ENCODE results near the gene TOLLIP.

The TOLLIP gene

GRCh38 chr11:1310772-1311468 is 1.5 kb upstream of the TOLLIP start:
- no peak for DNase-seq (ENCODE audit: low spot score)

GRCh38 chr11:1310318-1310687 is 871 bp upstream of the TOLLIP start:
- no peak for DNase-seq (ENCODE audit: low spot score)

DNA sequence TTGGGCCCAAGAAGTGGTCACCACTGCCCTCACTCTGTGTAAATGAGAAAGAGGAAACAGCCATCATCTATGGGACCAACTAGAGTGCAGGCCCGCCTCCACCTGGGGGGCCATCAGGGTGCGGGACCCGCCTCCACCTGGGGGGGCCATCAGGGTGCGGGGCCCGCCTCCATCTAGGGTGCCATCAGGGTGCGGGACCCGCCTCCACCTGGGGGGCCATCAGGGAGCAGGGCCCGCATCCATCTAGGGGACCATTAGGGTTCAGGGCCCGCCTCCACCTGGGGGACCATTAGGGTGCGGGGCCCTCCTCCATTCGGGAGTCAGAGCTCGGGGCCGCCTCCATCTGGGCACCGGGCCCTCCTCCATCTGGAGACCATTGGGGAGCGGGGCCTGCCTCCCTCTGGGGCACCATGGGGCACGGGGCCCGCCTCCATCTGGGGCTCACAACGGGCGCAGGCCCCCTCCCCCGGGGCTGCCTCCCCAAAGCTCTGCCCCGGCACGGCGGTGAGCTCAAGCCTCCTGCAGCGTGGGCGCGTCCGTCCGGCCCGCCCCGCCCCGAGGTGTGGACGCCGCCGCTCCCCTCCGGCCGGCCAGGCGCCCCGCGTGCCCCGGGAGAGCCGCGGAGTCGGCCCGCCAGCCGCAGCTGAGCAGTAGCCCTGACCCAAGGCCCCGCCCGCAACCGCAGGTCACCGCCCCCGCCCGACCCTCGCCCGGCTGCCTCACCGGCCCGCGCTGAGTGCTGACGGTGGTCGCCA is 512 bp downstream of the TOLLIP start:
- no peak for DNase-seq (ENCODE audit: low spot score)

- peak; percentile 4 for DNase-seq (ENCODE audit: low spot score)
These were observed 1.3 kb downstream of the TOLLIP start for GRCh38 chr11:1307998-1308742.

DNA sequence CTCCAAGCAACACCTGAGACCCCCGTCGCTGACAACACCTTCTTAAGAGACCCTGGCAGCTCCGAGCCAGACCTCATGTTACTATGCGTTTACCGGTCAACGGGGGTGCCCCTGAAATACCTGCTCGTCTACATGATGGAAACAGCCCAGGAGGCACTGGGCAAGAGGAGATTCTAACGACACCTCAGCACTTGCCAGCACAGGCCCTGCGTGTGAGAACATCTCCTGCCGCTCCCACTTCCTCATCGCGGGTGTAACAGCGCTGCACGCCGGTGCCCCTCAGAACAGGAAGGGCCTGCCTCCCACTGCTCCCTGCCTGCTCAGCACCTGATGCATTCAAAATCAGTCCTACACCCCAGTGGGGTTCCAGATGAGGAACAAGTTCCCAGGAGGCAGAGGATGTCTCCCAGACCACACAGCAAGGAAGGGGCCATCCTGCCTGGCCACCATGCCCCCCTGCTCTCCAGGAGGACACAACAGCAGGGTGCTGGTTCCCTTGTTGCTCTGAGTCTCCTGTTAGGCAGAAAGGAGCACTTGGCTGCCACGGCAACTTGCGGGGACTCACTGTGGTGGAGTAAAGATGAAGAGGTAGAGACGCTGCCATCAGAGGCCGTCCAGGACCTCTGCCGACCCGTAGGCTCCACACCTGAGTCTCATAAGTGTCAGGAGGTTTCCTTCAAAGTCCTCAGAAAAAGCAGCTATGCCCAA is 2.1 kb downstream of the TOLLIP start:
- no peak for DNase-seq (ENCODE audit: low spot score)

DNA sequence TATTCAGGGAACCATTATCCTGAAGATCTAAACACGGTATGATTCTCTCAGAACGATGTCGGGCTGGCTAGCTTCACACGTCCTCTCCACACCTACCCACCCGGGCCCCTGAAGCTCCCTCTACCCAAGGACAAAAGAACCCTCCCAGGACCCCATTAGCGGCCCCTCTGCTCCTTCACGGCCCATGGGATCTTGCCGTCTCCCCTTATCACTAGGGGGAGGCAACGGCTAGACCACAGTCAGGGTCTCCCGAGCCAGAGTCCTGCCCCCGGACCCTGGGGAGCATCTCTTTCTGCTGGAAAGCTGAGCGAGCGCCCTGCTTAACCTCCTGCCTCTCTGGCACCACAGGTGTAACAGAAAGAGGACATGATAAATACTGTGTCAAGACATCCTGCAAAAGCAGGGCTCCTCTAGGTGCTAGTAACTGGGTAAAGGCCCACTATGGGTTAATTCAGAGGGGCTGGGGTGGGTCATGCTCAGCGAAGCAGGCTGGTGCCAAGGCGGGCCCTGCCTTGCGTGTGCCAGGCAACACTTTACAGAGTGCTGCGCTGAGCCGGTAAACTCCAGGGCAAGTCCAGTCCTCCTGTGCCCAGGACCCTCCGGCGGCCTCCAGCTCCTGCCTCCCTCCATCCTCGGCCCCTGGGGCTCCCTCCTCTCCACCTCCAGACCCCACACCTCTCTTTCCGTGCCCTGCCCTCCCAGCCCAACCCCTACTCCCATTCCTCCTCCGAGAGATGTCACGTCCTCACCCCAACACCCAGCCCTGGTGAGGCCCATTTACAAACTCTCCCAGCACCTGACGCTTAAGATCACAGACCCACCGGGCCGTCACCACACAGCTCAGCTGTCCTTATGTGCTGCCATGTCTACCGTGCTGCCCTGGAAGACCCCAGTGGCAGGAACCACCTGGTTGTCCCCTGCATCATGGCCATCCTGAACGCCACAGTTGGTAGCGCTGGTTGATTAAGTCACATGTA is 3.0 kb downstream of the TOLLIP start:
- DNase-seq (ENCODE audit: low spot score) = no peak

DNA sequence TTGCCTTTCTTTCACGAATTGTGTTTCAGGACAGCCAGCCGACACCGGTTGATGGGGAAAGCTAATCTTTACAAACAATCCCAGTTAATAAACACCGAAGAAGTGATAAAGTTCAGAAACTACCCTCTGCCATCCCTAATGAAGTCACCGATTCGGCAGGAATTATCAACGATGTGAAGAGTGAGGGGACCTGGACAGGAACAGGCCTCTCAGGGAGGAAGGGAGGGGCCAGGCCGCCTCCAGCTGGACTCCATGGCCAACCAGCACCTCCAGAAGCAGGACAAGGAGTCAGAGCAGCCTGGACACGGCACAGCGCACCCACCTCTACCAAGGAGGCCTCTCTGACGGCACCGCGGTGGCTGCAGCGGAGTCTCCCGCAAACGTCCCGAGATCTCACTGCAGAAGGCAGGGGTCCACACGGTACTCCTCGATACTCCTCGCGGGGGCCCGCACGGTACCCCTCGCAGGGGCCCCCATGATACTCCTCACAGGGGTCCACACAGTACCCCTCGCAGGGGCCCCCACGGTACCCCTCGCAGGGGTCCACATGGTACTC is 3.9 kb downstream of the TOLLIP start:
- no peak for DNase-seq (ENCODE audit: low spot score)

GRCh38 chr11:1305063-1305495 is 4.4 kb downstream of the TOLLIP start:
- DNase-seq (ENCODE audit: low spot score) = no peak

- DNase-seq (ENCODE audit: low spot score) = no peak
These were observed 5.1 kb downstream of the TOLLIP start for GRCh38 chr11:1304380-1304779.

GRCh38 chr11:1303973-1304372 is 5.5 kb downstream of the TOLLIP start:
- no peak for DNase-seq (ENCODE audit: low spot score)

- DNase-seq (ENCODE audit: low spot score) = peak; percentile 73
These were observed 6.2 kb downstream of the TOLLIP start for GRCh38 chr11:1303126-1303821.

DNA sequence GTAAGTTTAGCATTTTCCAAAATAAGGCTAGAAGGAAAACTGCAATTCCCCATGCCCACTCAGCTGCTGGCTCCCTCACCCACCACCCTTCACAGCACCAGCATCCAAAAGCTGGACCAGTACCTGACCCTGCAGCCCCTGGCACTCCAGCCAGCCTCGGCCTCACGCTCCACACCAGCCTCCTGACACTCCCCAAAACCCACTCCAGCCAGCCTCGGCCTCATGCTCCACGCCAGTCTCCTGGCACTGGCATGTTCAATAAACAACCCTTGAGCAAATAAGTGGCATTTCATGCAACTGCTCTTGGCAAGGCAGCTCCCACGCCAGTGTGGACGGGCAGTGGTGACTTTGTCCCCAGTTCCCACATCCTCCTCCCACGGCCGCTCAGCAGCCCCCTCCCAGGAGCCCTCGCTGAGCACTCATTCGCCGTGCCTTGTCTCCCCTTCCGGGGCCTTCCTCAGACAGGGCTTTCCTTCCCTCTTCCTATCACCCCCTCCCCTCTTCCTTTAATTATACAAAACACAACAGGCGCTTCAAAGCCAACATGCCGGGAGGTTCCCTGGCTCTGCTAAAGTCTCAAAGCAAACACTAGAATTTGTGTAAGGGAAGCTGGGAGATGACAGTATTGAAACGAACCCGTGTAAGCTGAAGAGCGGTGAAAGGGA is 6.8 kb downstream of the TOLLIP start:
- no peak for DNase-seq (ENCODE audit: low spot score)

DNA sequence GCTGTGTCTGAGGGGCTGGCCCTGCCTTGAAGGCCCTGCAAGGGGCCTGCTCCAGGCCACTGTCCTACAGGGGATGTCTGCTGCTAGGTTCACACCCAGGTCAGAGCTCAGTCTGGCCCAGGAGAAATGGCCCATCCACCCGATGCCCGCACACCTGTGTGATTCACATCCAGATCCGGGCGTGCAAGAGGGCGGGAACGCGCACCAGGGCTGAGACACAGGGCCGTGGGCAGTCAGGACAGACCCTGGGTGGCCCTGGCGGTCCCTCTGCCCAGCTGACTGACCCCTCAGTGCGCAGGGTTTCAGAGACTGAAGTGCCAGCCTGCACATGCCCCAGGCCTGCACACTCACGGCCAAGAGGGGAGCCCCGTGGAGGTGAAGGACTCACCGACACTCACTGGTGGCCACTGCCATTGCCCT is 7.4 kb downstream of the TOLLIP start:
- no peak for DNase-seq (ENCODE audit: low spot score)

- DNase-seq (ENCODE audit: low spot score) = no peak
These were observed 8.0 kb downstream of the TOLLIP start for GRCh38 chr11:1301220-1302000.

DNA sequence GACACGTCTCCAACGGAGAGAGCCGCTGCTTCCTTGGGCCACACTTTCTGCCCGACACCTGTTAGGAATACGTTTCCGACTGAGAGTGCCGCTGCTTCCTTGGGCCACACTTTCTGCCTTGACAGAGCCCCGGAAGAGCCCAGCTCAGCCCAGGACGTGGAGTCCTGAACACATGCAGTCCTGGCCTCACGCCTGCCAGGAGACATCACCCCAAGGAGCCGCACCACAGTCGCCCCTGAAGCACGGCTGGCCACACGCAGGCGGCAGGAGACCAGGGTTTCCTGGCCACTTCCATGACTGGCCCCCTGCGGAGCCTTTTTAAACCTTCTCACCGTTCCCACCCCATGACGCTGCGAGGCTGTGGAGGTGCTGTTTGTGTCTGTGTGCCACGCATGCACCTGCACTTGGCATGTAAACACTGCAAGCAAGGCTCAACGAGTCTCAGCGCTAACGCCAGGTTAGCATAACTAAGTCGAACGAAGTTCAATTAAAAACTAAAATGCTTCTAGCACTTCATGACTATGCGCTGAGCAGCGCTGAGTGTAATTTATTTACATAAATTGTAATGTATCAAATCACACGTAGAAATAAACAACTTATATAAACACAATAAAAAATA is 8.8 kb downstream of the TOLLIP start:
- DNase-seq (ENCODE audit: low spot score) = no peak

DNA sequence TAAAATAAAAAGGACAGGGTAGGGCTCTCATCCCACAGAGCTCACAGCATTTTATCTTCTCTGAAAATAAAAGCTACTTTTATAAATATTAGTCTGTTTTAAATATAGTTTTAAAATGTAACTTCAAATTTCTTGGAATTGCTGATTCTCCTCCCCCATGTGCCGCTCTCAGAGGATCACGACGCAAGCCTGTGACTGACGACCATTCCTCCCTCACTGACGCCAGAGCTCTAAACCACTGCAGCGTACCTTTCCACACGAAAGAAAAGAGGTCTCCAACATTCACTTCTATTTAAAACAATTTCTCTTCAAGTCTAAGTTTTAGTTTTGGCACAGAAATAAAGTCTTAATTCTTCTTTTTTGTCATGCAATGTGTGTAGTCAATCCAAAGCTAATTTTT is 9.3 kb downstream of the TOLLIP start:
- DNase-seq (ENCODE audit: low spot score) = no peak

DNA sequence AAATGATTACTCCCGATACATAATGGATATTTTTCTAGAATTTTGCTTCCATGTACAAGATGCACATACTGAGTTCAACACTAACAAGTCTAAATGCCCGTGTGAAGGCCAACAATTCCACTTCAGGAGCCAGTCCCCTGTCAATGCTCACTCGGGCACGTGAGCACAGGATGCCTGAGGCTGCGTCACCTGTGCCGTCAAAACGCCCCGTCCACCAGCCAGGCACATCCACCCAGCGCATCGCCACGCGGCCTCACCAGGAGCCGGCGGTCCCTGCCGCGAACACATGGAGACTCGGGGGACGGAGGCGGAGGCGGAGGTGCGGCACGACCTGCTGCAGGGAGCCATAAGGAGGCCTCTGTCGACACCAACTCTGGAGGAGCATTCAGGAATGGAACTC is 9.8 kb downstream of the TOLLIP start:
- no peak for DNase-seq (ENCODE audit: low spot score)

Measured in kidney capillary endothelial cell (primary cell).